HFFc6 (cell line): Measurements from ENCODE around the gene ADSS1. TPM values are rescaled to one million over a fixed set of nuclear protein-coding genes. Genes with fewer than 3 reads are reported as not detected.
A peak's percentile ranks its signal among the peaks of the same experiment; 100 is the strongest.

Experiments used
- DNase-seq: peaks from one replicate; pipeline ENCODE4 v3.0.0-alpha.2; 2018
- H3K27ac Mint-ChIP-seq: 2 replicates; pipeline ENCODE4 v1.8.0; 2020; ENCODE audit warnings: mild to moderate bottlenecking, mixed read lengths
- H3K27me3 Mint-ChIP-seq: 2 replicates; pipeline ENCODE4 v1.8.0; 2021; ENCODE audit warnings: mild to moderate bottlenecking, moderate library complexity, mixed read lengths; ENCODE audit not compliant: insufficient read depth
- H3K36me3 Mint-ChIP-seq: 2 replicates; pipeline ENCODE4 v1.8.0; 2021; ENCODE audit warnings: low read depth, mixed read lengths
- H3K4me1 Mint-ChIP-seq: 2 replicates; pipeline ENCODE4 v1.8.0; 2020; ENCODE audit warnings: low read depth, mixed read lengths
- H3K4me3 Mint-ChIP-seq: 2 replicates; pipeline ENCODE4 v1.8.0; 2020; ENCODE audit warnings: mild to moderate bottlenecking, moderate library complexity, mixed read lengths
- H3K9me3 Mint-ChIP-seq: 2 replicates; pipeline ENCODE4 v1.8.0; 2020; ENCODE audit warnings: mild to moderate bottlenecking, mixed read lengths
- total RNA-seq, 6 experiments: library from RNA; stranded (reverse); fragmentation: NEBNext Ultra II Directional; extraction: Animal tissue kit (Norgen Biotek cat#: 25700); gene quantifications; 2 replicates in 1 of 6; 3 replicates in 5 of 6; pipeline ENCODE4 v1.2.3, GENCODE V29; 2021
- TF ChIP-seq, protein P1 (sequence below): fragments of 200-600 bp; sonication (generic); IDR thresholded peaks from 2 replicates; pipeline ENCODE4 v1.5.0; 2021; ENCODE audit warnings: antibody characterized with exemption, mild to moderate bottlenecking

The ADSS1 gene
- total RNA-seq, 6 experiments from 2014 or later, result 2.7 to 3.7 (median 3.3) TPM

DNA sequence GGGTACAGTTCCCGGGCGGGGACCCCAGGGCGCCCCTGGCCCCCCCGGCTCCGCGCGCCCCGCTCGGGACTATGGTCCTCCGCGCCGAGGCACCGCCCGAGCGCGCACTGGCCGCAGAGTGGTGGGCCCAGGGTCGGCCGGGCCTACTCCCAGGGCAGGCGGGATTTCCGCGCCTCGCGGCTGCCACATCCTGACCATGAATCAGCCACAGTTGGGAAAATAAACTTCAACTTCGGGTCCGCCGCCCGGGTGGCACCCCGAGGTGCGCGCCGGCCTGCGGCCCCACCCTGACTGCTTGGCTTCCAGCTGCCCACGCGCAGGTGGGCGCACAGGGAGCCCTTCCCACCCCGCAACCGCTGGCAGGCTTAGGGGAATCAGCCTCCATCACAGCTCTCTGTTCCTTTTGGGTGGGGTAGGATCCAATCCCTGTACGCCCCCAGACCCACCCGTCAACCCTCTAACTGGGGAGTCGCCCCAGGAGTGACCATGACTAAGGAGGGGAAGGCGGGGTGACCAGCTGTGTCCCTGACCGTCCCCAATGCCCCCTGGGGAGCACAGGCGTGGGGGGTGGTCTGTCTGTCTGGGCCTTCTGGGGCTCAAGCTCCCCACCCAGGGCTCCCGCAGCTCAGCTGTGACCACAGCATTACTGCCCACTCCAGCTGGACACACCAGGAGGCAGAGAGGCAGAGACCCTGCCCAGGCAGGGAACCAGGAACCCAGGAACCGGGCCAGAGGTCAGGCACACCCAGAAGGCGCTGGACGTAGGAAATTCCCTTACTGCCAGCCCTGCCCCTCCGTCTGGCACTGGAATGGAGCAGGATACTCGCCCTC, 33.9 kb upstream of the ADSS1 start:
- no peaks in the 10 kb centered on the region; the same call in 1 of the 2 replicates for H3K27me3 Mint-ChIP-seq
- peak overlapping the region; percentile 87 for H3K4me3 Mint-ChIP-seq
- DNase-seq, result no peak
- no peaks in the 10 kb centered on the region for H3K9me3 Mint-ChIP-seq
- no peaks in the 10 kb centered on the region for H3K36me3 Mint-ChIP-seq
- TF ChIP-seq, protein P1, sequence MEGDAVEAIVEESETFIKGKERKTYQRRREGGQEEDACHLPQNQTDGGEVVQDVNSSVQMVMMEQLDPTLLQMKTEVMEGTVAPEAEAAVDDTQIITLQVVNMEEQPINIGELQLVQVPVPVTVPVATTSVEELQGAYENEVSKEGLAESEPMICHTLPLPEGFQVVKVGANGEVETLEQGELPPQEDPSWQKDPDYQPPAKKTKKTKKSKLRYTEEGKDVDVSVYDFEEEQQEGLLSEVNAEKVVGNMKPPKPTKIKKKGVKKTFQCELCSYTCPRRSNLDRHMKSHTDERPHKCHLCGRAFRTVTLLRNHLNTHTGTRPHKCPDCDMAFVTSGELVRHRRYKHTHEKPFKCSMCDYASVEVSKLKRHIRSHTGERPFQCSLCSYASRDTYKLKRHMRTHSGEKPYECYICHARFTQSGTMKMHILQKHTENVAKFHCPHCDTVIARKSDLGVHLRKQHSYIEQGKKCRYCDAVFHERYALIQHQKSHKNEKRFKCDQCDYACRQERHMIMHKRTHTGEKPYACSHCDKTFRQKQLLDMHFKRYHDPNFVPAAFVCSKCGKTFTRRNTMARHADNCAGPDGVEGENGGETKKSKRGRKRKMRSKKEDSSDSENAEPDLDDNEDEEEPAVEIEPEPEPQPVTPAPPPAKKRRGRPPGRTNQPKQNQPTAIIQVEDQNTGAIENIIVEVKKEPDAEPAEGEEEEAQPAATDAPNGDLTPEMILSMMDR, result no peak
- peak overlapping the region; percentile 53 for H3K27ac Mint-ChIP-seq
- peaks cover 16% of the 10 kb centered on the region for H3K4me1 Mint-ChIP-seq

DNA sequence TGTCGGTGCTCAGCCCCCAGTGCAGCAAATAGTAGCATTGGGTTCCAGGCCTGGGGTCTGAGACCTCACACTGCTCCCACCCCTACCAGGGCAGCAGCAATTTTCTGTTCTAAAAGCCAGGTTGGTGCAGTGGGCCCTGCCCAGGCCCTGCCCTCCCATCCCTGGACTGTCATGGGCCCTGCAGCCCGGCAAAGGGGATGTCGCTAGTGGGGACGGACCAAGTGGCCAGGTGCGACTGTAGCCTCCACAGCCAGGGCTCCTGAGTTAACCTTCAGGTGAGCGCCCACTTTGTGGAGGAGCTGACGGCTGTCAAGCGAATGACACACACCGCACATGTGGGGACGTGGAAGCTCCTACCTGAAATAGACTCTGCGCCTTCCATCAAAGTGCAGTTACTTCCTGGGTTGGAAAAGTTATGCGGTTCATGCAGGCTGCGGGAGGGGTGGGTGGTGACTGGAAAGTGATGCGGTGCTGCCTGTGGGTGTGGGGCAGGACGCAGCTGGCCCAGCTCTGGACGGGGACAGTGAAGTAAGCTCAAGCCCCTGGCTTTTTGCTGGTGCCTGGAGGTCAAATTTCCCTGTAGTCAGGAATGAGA, 33.1 kb upstream of the ADSS1 start:
- Mint-ChIP-seq H3K36me3 (no peaks in the 10 kb centered on the region), H3K9me3 (no peaks in the 10 kb centered on the region), H3K27me3 (no peaks in the 10 kb centered on the region; the same call in 1 of the 2 replicates), H3K4me1 (peaks cover 18% of the 10 kb centered on the region), H3K27ac (0 out of 2 replicates have a peak overlapping the region, but pooled peaks have one; percentile 53), H3K4me3 (peak overlapping the region; percentile 87)
- no peak for DNase-seq
- TF ChIP-seq, protein P1, result no peak

DNA sequence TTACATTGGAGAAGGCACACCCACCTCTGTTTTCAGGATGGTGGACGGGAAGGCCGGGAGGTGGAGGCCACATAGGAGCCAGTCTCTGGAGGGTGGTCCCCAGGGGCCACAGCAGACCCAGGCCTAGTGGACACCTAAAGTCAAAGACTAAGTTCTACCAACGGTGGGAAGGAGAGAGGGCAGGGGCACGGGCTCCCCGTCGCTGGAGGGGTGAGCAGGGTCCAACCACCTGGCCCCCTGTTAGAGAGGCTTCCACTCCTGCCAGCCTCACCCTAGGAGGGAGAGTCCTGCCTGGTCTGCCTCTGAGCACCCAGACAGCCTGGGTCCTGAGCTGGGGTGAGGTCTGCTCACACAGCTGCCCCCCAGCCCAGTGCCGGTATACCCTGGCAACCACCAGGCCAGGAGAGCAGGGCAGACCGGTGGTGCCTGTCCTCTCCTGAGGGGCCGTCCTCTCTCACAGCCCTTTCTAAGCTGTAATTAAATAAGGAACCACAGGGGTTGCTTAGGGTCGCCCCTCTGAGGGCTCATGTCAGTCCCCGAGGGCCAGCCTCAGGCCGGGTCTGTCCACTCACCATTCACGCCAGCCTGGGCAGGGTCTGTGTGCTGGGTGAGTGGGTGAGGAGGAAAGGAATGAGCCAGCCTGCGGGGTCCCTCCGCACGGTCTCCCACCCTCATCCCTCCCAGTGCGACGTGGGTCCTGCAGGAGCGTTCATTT, 32.3 kb upstream of the ADSS1 start:
- Mint-ChIP-seq H3K27me3 (no peaks in the 10 kb centered on the region; the same call in 1 of the 2 replicates), H3K4me1 (peaks cover 20% of the 10 kb centered on the region), H3K9me3 (no peaks in the 10 kb centered on the region), H3K27ac (no peak overlapping the region), H3K36me3 (no peaks in the 10 kb centered on the region), H3K4me3 (peak overlapping the region; percentile 87; the same call in 1 of the 2 replicates)
- DNase-seq, result no peak
- TF ChIP-seq, protein P1, result no peak

DNA sequence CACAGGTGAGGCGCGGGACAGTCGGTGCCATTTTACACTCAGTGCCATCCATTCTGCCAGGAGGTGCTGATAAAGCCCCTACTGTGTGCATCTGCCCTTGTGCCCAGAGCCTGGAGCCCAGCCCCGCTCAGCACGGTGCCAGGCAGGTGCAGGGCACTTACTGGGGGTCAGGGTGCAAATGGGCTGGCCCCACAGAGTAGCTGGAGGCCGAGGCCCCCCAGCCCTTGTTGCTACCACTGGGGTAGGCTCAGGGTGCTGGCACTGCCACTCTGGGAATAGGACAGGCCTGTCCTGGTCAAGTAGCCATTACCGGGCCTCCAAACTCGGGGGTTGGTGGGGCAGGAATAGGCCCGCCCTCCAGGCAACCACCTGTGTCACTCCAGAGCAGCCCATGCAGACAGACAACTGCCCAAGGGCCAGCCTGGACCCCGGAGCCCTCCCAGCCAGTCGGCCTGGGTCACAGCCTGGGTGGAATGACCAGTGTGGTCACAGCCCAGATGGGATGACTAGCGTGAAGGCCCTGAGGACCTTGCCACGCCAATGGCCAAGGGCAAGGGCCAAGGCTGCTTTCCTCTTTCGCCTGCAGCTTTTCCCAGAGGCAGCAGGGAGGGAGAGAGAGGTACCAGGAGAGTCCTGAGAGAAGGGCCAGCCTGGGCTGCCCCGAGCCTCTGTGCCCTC, 31.6 kb upstream of the ADSS1 start:
- peaks cover 22% of the 10 kb centered on the region for H3K4me1 Mint-ChIP-seq
- TF ChIP-seq, protein P1, result no peak
- no peaks in the 10 kb centered on the region for H3K36me3 Mint-ChIP-seq
- DNase-seq, result no peak
- no peak overlapping the region for H3K4me3 Mint-ChIP-seq
- no peaks in the 10 kb centered on the region; the same call in 1 of the 2 replicates for H3K27me3 Mint-ChIP-seq
- no peak overlapping the region for H3K27ac Mint-ChIP-seq
- H3K9me3 Mint-ChIP-seq, result no peaks in the 10 kb centered on the region

DNA sequence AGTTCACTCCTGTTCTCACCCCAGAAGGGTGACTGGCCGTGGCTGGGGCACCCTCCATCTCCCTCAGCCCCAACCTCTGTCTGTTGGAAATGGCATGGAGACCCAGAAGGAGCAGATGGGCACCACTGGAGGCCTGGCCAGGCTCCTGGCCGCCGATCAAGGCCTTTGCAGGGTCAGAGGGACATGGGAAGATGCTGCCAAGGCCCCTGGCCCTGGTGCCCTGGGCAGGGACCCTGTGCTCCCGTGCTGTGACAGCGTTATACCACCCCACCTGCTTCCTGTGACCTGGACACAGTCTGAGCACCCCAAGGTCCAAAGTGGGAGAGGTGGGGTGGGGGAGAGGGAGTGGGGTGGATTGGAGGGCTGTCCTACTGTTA, 31.1 kb upstream of the ADSS1 start:
- H3K27me3 Mint-ChIP-seq, result no peaks in the 10 kb centered on the region; the same call in 1 of the 2 replicates
- no peak overlapping the region for H3K27ac Mint-ChIP-seq
- no peak overlapping the region for H3K4me3 Mint-ChIP-seq
- TF ChIP-seq, protein P1, result no peak
- H3K36me3 Mint-ChIP-seq, result no peaks in the 10 kb centered on the region
- H3K4me1 Mint-ChIP-seq, result peaks cover 22% of the 10 kb centered on the region
- H3K9me3 Mint-ChIP-seq, result no peaks in the 10 kb centered on the region
- DNase-seq, result no peak
